HCT116 (cell line): ENCODE results near the gene CNTN5.

Experiments used
- ATF3 ChIP-seq: IDR thresholded peaks from 2 replicates; pipeline ENCODE4 v1.6.1; 2012
- ELF1 ChIP-seq: IDR thresholded peaks from 2 replicates; pipeline ENCODE4 v1.6.1; 2012; ENCODE audit warnings: low read depth, borderline replicate concordance
- EZH2 ChIP-seq: fragments of 200-600 bp; sonication (generic); IDR thresholded peaks from 2 replicates; pipeline ENCODE4 v1.6.1; 2017; ENCODE audit warnings: antibody characterized with exemption, mixed run types
- EZH2phosphoT487 ChIP-seq: fragments of 200-600 bp; IDR thresholded peaks from 2 replicates; pipeline ENCODE4 v1.6.1; 2018; ENCODE audit warnings: antibody characterized with exemption, borderline replicate concordance
- JUND ChIP-seq: IDR thresholded peaks from 2 replicates; pipeline ENCODE4 v1.6.1; 2012
- POLR2A ChIP-seq: IDR thresholded peaks from 2 replicates; pipeline ENCODE4 v1.7.0; 2011; ENCODE audit warnings: borderline replicate concordance; ENCODE audit not compliant: insufficient read depth, insufficient read length; ENCODE audit errors: extremely low read depth
- POLR2AphosphoS5 ChIP-seq: IDR thresholded peaks from 2 replicates; pipeline ENCODE4 v1.6.1; 2011; ENCODE audit warnings: mild to moderate bottlenecking, low read depth, low read length, moderate library complexity
- SIN3A ChIP-seq: IDR thresholded peaks from 2 replicates; pipeline ENCODE4 v1.6.1; 2012; ENCODE audit warnings: low read depth
- TF ChIP-seq, protein P1 (sequence below), 3 experiments: fragments of 200-600 bp in 1 of 3; sonication (generic) in 1 of 3; IDR thresholded peaks in 2 of 3; conservative IDR thresholded peaks in 1 of 3; 2 replicates each; pipeline ENCODE4 v1.5.1; 2012 to 2017; ENCODE audit warnings: low read depth in 2 of 3, low read length in 2 of 3, antibody characterized with exemption in 1 of 3, borderline replicate concordance in 1 of 3, control low read depth in 1 of 3, mild to moderate bottlenecking in 1 of 3, mixed read lengths in 1 of 3, mixed run types in 1 of 3, moderate library complexity in 1 of 3; ENCODE audit not compliant: insufficient read depth in 1 of 3

GRCh38 chr11:99791354-99791753, 770.6 kb downstream of the CNTN5 start:
- TF ChIP-seq POLR2AphosphoS5 (no peak), POLR2A (no peak), EZH2 (no peak), ATF3 (no peak), JUND (no peak), EZH2phosphoT487 (no peak), ELF1 (no peak), SIN3A (no peak)
- TF ChIP-seq, protein P1, sequence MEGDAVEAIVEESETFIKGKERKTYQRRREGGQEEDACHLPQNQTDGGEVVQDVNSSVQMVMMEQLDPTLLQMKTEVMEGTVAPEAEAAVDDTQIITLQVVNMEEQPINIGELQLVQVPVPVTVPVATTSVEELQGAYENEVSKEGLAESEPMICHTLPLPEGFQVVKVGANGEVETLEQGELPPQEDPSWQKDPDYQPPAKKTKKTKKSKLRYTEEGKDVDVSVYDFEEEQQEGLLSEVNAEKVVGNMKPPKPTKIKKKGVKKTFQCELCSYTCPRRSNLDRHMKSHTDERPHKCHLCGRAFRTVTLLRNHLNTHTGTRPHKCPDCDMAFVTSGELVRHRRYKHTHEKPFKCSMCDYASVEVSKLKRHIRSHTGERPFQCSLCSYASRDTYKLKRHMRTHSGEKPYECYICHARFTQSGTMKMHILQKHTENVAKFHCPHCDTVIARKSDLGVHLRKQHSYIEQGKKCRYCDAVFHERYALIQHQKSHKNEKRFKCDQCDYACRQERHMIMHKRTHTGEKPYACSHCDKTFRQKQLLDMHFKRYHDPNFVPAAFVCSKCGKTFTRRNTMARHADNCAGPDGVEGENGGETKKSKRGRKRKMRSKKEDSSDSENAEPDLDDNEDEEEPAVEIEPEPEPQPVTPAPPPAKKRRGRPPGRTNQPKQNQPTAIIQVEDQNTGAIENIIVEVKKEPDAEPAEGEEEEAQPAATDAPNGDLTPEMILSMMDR (IDR thresholded peaks at IDR 0.05 in 2 of 3, conservative IDR thresholded peaks at IDR 0.05 in 1 of 3; ENCODE audit: borderline replicate concordance in 1 of 3, insufficient read depth in 1 of 3, low read depth in 2 of 3, low read length in 2 of 3) = no peak
